Measurements from ENCODE around the gene TSPO.

- TF ChIP-seq CTCF (IDR thresholded peaks at IDR 0.05) (no peak), POLR2A (IDR thresholded peaks at IDR 0.05) (no peak)
Measured at GRCh38 chr22:43202756-43203410, 51.5 kb downstream of the TSPO start.

Data from heart left ventricle (tissue), 13 donors.